Amniotic epithelial cell (primary cell): ENCODE data around the gene SYNGR3.

Experiments
- DNase-seq: peaks from one replicate; pipeline ENCODE4 v3.0.0-alpha.2; 2010; ENCODE audit warnings: low read depth

Gene SYNGR3

GRCh38 chr16:1976951-1977874, 12.6 kb upstream of the SYNGR3 start:
- DNase-seq: no peak

DNA sequence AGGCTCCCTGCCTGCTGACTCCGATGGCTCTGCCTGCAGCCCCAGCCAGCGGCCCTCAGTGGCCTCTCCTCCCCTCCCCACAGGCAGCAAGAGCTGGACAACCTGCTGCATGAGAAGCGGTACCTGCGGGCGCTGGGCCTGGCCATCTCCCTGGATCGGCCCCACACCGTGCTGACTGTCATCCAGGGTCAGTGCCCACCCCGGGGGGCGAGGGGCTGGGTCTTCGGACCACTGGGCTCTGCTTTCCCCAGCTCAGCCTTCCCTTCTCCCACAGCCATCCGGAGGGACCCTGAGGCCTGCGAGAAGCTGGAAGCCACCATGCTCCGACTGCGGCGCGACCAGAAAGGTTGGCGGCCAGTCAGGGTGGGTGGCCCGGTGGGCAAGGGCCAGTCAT, 11.9 kb upstream of the SYNGR3 start:
- no peak for DNase-seq

DNA sequence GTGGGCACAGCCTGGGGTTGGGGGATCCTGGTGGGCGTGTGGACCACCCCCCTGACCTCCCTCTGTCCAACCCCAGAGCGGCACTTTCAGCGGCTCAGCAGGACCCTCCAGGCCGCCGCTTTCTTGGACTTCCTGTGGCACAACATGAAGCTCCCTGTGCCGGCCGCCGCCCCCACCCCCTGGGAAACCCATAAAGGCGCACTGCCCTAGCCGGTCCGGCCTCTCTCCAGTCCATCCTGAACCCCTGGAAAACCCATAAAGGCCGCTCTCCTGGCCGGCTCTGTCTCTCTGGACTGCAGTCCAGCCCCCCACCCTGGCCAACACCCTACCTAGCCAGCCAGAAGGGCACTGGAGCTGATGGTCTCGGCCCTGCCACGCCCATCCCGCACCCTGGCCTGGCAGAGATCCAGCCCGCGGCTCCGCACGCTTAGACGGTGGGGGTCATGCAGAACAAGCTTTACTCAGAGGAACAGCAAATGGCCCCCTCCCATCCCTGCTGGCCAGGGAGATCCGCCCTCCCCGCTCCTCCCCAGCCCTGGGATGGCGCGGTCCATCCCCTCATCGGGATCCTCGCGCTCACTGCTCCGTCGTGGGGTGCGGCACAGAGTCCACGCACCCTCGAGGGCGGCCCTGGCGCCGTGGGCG, 11.2 kb upstream of the SYNGR3 start:
- DNase-seq: no peak

- DNase-seq: peak; percentile 16
Measured at GRCh38 chr16:1979271-1980029, 10.3 kb upstream of the SYNGR3 start.

GRCh38 chr16:1980030-1980769, 9.6 kb upstream of the SYNGR3 start:
- no peak for DNase-seq

GRCh38 chr16:1980770-1981087, 9.0 kb upstream of the SYNGR3 start:
- no peak for DNase-seq

- DNase-seq: no peak
Measured at GRCh38 chr16:1981398-1981836, 8.4 kb upstream of the SYNGR3 start, which contains the start of gene NOXO1. NOXO1 (minus strand) TSS chr16:1981469; CDS start chr16:1981179, 290 bp downstream.

DNA sequence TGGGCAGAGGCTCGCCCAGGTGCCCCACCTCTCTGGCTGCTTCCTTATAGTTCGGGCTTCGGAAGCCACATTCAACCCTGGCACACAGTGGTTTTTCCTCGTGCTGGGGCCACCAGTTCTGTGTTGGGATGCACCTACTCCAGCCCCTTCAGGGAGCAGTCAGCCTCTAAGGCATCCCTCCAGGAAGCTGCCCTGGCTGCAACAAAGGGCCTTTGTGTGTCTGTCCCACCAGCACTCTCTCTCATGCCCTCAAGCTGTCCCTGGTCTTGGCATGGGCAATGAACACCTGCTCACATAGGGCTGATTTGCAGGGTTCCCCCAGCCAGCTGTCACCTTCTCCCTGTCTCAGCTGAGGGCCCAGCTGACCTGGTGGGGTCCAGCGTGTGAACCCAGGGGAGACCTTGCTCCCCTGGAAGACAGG, 7.7 kb upstream of the SYNGR3 start:
- no peak for DNase-seq

DNA sequence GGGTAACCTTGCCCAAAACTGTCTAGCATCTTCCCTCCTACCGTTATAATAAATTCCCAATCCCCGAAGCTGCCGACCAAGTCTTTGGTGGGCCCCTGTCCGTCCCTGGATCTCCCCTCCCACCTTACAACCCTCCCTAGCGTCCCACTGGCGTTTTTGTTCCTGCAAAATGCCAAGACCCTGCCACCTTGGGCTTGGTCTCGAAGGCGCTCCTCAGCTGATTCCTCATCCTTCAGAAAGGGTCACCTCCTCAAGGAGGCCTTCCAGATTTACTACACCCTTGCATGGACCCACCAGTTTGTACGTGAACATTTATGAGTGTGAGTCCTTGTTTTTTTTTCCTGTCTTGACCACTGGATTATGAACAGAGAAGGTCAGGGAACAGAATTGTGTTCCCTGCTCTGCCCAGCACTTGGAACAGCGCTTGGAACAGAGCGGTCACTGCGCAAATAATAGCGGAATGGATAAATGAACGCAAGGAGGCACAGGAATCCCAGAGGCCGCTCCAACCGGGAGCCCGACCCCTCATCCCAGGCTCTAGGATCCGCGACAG, 6.7 kb upstream of the SYNGR3 start:
- DNase-seq: peak; percentile 8

GRCh38 chr16:1983544-1984346, 6.0 kb upstream of the SYNGR3 start, which contains the start of gene GFER:
GFER (plus strand) TSS chr16:1984193; CDS start chr16:1984219, 26 bp downstream.
- peak; percentile 89 for DNase-seq

DNA sequence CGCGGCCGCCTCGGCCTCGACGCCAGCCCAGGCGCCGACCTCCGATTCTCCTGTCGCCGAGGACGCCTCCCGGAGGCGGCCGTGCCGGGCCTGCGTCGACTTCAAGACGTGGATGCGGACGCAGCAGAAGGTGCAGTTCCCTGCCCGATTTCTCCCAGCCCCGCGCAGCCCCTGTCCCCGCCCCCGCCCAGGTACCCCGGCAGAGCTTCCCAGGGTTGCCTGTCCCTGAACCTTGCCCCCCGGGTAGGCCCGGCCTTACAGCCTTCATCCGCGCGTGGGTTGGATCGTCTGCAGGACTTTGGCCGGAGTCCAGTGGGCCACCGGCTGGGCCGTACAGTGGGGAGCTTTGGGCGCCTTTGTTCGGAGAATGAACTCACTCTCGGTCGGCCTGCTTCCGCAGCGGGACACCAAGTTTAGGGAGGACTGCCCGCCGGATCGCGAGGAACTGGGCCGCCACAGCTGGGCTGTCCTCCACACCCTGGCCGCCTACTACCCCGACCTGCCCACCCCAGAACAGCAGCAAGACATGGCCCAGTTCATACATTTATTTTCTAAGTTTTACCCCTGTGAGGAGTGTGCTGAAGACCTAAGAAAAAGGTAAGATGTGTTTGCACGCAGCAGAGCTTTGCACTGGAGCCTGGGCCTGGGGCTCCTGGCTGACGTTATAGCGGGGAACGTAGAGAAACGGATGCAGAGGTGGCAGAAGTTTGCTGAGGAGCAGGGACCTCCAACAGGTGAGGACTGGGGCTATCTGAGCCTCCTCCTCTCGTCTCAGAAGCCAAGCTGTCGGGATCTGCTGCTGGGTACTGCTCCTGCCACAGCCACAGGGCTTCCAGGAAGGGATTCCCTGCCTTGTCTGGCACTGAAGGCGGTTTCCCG, 5.2 kb upstream of the SYNGR3 start:
- DNase-seq: peak; percentile 15

GRCh38 chr16:1985466-1986150, 4.2 kb upstream of the SYNGR3 start:
- DNase-seq: no peak

- DNase-seq: no peak
Measured at GRCh38 chr16:1987198-1987597, 2.6 kb upstream of the SYNGR3 start.

DNA sequence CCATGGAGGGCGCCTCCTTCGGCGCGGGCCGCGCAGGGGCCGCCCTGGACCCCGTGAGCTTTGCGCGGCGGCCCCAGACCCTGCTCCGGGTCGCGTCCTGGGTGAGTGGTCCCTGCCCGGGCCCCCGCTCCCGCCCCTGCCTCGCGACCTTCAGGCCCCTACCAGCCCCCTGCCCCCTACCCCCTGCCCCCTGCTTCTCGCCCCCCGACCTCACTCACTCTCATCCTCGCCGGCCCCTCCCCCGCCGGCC, 256 bp downstream of the SYNGR3 start:
- DNase-seq: no peak

DNA sequence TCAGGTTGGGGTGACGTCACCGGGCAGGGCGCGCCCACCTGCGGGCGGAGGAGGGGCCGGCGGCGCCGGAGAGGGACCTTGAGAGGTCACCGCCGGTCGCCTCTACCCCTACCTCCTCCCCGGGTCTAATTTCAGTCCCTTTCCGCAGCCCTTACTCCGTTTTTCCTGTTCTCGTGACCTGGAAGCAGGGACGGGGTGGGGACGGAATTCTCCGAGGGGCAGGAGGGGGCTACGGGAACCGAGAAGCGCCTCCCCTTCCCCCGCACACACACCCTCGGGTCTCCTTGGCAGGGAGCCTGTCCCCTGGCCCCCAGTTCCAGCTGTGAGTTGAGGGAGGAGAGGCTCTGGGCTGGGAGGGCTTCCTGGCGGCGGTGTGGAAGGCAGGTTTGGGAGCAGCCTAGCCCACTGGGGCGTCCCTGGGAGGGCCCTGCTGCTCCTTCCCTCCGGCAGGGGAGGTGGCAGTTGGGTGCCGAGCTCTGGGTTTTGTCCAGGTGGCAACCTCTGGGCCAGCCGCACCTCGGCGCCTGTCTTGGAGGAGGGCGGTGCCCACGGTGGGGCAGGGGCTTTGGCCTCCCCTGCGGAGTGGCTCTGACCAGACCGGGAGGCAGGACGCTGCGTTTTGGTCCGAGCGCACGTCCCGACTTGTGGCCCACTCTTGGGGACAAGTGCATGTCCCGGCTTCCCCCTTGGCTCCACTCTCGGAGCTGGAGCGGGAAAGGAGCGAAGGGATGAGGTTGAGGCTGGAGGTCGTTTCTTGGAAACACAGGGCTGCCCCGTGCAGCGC, 773 bp downstream of the SYNGR3 start:
- DNase-seq: no peak

GRCh38 chr16:1991135-1991551, 1.4 kb downstream of the SYNGR3 start:
- DNase-seq: no peak

DNA sequence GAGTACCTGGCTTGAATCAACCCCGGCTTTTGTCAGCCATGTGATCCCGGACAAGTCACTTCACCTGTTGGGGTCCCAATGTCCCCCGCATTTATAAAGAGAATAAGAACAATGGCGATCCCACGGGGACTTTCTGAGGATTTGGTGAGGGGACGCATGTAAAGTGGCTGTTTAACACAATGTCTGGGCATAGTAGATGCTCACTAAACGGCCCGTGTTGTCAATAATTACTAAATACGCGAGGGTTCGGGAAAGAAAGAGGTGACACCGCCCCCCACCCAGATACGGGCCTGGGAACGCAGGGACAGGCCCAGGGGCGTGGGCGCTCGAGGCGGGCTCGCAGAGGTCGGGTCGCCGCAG, 1.8 kb downstream of the SYNGR3 start:
- no peak for DNase-seq

DNA sequence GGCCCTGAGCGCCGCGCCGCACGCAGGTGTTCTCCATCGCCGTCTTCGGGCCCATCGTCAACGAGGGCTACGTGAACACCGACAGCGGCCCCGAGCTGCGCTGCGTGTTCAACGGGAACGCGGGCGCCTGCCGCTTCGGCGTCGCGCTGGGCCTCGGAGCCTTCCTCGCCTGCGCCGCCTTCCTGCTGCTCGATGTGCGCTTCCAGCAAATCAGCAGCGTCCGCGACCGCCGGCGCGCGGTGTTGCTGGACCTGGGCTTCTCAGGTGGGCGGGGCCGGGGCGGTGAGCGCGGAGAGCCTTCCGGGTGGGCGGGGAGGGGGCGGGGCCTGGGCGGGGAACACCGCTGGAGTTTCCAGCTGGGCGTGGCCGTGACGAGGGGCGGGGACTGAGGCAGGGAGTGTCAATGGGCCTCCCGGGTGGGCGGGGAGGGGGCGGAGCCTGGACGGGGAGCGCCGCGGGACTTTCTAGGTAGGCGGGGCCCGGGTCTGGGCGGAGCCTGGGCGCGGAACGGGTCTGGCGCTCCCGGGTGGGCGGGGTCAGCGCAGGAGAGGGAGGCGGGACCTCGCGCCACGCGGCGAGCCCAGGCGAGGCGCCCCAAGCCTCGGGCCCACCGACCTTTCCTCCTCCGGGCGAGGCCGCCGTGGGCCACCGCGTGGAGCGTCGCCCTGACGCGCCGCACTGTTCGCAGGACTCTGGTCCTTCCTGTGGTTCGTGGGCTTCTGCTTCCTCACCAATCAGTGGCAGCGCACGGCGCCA, 2.4 kb downstream of the SYNGR3 start:
- DNase-seq: peak; percentile 83
